Measurements from ENCODE around the gene TEAD2.
"Not testable (repeated sequence)": the region's sequence is repeated elsewhere in the genome, so short reads cannot be mapped to it uniquely, and the experiment has no call there.

Gene TEAD2

GRCh38 chr19:49331187-49331586, 31.0 kb downstream of the TEAD2 start:
- DNase-seq = not testable (repeated sequence)

- no peak for DNase-seq
Measured at GRCh38 chr19:49328741-49329140, 33.5 kb downstream of the TEAD2 start.

- DNase-seq = no peak
Measured at GRCh38 chr19:49327878-49328544, 34.2 kb downstream of the TEAD2 start.

- DNase-seq = no peak
Measured at GRCh38 chr19:49326165-49326704, 36.0 kb downstream of the TEAD2 start.

GRCh38 chr19:49325756-49326155, 36.5 kb downstream of the TEAD2 start:
- DNase-seq = not testable (repeated sequence)

- no peak for DNase-seq
Measured at GRCh38 chr19:49324801-49325576, 37.2 kb downstream of the TEAD2 start, which contains the start of gene SLC6A16. TSS of gene SLC6A16 (minus strand) at chr19:49325191. CDS start at chr19:49311347, 13,844 bp downstream.

GRCh38 chr19:49318296-49318695, 43.9 kb downstream of the TEAD2 start:
- DNase-seq = no peak

- DNase-seq = no peak
Measured at GRCh38 chr19:49316284-49316683, 45.9 kb downstream of the TEAD2 start.

- no peak for DNase-seq
Measured at GRCh38 chr19:49315111-49315510, 47.1 kb downstream of the TEAD2 start.

GRCh38 chr19:49309087-49309486, 53.1 kb downstream of the TEAD2 start:
- DNase-seq = no peak

- not testable (repeated sequence) for DNase-seq
Measured at GRCh38 chr19:49306734-49307133, 55.5 kb downstream of the TEAD2 start.

- no peak for DNase-seq
Measured at GRCh38 chr19:49301866-49302252, 60.4 kb downstream of the TEAD2 start.

GRCh38 chr19:49301165-49301865, 60.9 kb downstream of the TEAD2 start:
- DNase-seq = no peak

- not testable (repeated sequence) for DNase-seq
Measured at GRCh38 chr19:49298653-49299052, 63.6 kb downstream of the TEAD2 start.

- no peak for DNase-seq
Measured at GRCh38 chr19:49297403-49297802, 64.8 kb downstream of the TEAD2 start.

GRCh38 chr19:49295208-49295880, 66.9 kb downstream of the TEAD2 start:
- DNase-seq = no peak

GRCh38 chr19:49294401-49294800, 67.8 kb downstream of the TEAD2 start:
- DNase-seq = no peak

Data from NCI-H1436 treated with DMSO at 0.1 percent for 48 hours (cell line).